Gastroesophageal sphincter (tissue), 3 donors: ENCODE data around the gene LSM14A.

ENCODE experiments used
- EP300 ChIP-seq: sonication (generic); formaldehyde crosslinking; IDR thresholded peaks from one replicate; pipeline ENCODE4 v1.6.1; 2017; ENCODE audit warnings: antibody characterized with exemption, mild to moderate bottlenecking
- POLR2A ChIP-seq, 2 donors: fragments of 450-650 bp; IDR thresholded peaks; one replicate each; pipeline ENCODE4 v1.6.1; 2017; ENCODE audit warnings: antibody characterized with exemption in 2 of 2, mild to moderate bottlenecking in 2 of 2, moderate library complexity in 1 of 2
- POLR2AphosphoS5 ChIP-seq: sonication (generic); formaldehyde crosslinking; IDR thresholded peaks from one replicate; pipeline ENCODE4 v1.6.1; 2017; ENCODE audit warnings: antibody characterized with exemption
- TF ChIP-seq, protein P1 (sequence below), 4 experiments: fragments of 200-600 bp in 2 of 4; fragments of 450-650 bp in 2 of 4; sonication (generic) in 1 of 4; IDR thresholded peaks; one replicate each; pipeline ENCODE4 v1.5.1; 2017 to 2019; ENCODE audit warnings: antibody characterized with exemption in 4 of 4, mild to moderate bottlenecking in 2 of 4, moderate library complexity in 2 of 4

DNA sequence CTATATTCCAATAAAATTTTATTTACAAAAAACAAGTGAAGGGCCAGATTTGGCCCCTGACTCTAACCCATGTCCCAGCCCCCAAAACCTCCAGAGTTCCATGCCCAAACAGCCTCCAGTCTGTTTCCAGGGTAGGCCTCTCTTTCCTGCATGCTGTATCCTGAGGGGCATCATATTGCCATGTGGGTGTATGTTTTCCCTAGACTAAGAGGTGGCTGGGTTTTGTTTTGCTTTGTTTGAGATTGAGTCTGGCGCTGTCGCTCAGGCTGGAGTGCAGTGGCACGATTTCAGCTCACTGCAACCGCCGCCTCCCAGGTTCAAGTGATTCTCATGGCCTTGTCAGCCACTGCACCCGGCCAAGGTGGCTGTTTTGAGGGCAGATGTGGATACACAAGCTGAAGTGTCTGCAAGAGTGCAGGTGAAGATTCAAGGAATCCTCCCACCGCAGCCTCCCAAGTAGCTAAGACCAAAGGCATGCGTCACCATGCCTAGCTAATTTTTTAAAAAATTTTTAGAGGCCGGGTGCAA is 23.6 kb upstream of the LSM14A start:
- TF ChIP-seq, protein P1, sequence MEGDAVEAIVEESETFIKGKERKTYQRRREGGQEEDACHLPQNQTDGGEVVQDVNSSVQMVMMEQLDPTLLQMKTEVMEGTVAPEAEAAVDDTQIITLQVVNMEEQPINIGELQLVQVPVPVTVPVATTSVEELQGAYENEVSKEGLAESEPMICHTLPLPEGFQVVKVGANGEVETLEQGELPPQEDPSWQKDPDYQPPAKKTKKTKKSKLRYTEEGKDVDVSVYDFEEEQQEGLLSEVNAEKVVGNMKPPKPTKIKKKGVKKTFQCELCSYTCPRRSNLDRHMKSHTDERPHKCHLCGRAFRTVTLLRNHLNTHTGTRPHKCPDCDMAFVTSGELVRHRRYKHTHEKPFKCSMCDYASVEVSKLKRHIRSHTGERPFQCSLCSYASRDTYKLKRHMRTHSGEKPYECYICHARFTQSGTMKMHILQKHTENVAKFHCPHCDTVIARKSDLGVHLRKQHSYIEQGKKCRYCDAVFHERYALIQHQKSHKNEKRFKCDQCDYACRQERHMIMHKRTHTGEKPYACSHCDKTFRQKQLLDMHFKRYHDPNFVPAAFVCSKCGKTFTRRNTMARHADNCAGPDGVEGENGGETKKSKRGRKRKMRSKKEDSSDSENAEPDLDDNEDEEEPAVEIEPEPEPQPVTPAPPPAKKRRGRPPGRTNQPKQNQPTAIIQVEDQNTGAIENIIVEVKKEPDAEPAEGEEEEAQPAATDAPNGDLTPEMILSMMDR (IDR thresholded peaks at IDR 0.05) = no peak
- TF ChIP-seq POLR2A (IDR thresholded peaks at IDR 0.05) (no peak), POLR2AphosphoS5 (no peak), EP300 (no peak)
